HepG2 (cell line): Measurements from ENCODE around the gene UBQLN4. TPM values are rescaled to one million over a fixed set of nuclear protein-coding genes. Genes with fewer than 3 reads are reported as not detected.

Experiments
- ATAC-seq: fragments of 200-7000 bp; cut with Tn5 transposase; 3 replicates; pipeline ENCODE4 v1.9.1; 2020; ENCODE audit warnings: mild to moderate bottlenecking, moderate library complexity
- BruUV-seq: library from RNA; stranded (reverse); fragments of 400-500 nt; replicated peaks from 2 replicates; lab custom pipeline; 2021; lab: Mats Ljungman, UMichigan
- CTCF ChIA-PET: fragments of 300-600 bp; formaldehyde crosslinking; extraction: SDS; loops from one replicate; lab custom pipeline; 2021; ENCODE audit warnings: low total read pairs, inconsistent platforms, low intra/inter-chr PET ratio; lab: Yijun Ruan, JAX
- POLR2A ChIA-PET: fragments of 350-600 bp; sonication (Branson Sonifier 250); formaldehyde crosslinking; loops from one replicate; lab custom pipeline; 2020; ENCODE audit warnings: antibody characterized with exemption, inconsistent platforms; lab: Yijun Ruan, JAX
- DNase-seq: peaks from one replicate; pipeline ENCODE4 v3.0.0-alpha.2; 2015; ENCODE audit warnings: low spot score
- FAIRE-seq: peaks from 3 replicates; lab custom pipeline; 2011; peaks lifted over from hg19 to GRCh38; lab: Jason Lieb, UNC
- H2AFZ ChIP-seq: one replicate; pipeline ENCODE4 v1.6.1; 2011; ENCODE audit warnings: low read length, inconsistent platforms
- H3K27ac ChIP-seq: fragments of 300-600 bp; 3 replicates; pipeline ENCODE4 v1.8.0; 2011; ENCODE audit warnings: mixed run types, mild to moderate bottlenecking, mixed read lengths, low read length, inconsistent platforms; ENCODE audit not compliant: insufficient read depth; ENCODE audit errors: extremely low read length
- H3K27me3 ChIP-seq, 2 experiments: fragments of 200-600 bp in 1 of 2; 2 replicates in 1 of 2; 3 replicates in 1 of 2; pipeline versions ENCODE4 v1.6.0 to v1.8.0; 2011; ENCODE audit warnings: low read length in 2 of 2, mild to moderate bottlenecking in 2 of 2, moderate library complexity in 2 of 2, inconsistent platforms in 1 of 2; ENCODE audit not compliant: insufficient read depth in 2 of 2, control insufficient read depth in 1 of 2
- H3K36me3 ChIP-seq, 2 experiments: fragments of 200-600 bp in 1 of 2; replicated peaks in 1 of 2; 2 replicates in 1 of 2; 3 replicates in 1 of 2; pipeline versions ENCODE4 v1.5.1 to v1.8.0; 2011; ENCODE audit warnings: low read length in 2 of 2, inconsistent platforms in 1 of 2; ENCODE audit not compliant: insufficient read depth in 2 of 2, control insufficient read depth in 1 of 2
- H3K4me1 ChIP-seq: 2 replicates; pipeline ENCODE4 v1.5.1; 2012; ENCODE audit warnings: low read length, inconsistent platforms; ENCODE audit not compliant: insufficient read depth
- H3K4me2 ChIP-seq: 2 replicates; pipeline ENCODE4 v1.6.0; 2011; ENCODE audit warnings: low read depth, low read length, inconsistent platforms
- H3K4me3 ChIP-seq, 3 experiments: fragments of 200-600 bp in 1 of 3; sonication (generic), shearing (Covaris generic) in 1 of 3; replicated peaks in 1 of 3; 2 replicates each; pipeline ENCODE4 v1.5.1; 2011 to 2016; ENCODE audit warnings: low read length in 3 of 3, inconsistent platforms in 2 of 3, low read depth in 2 of 3, mild to moderate bottlenecking in 2 of 3, control low read depth in 1 of 3, mixed read lengths in 1 of 3; ENCODE audit not compliant: insufficient read depth in 1 of 3
- H3K79me2 ChIP-seq: one replicate; pipeline ENCODE4 v1.6.1; 2011; ENCODE audit warnings: low read length, inconsistent platforms; ENCODE audit not compliant: insufficient read depth
- H3K9ac ChIP-seq: 2 replicates; pipeline ENCODE4 v1.6.0; 2011; ENCODE audit warnings: mild to moderate bottlenecking, low read depth, low read length, inconsistent platforms; ENCODE audit not compliant: insufficient read depth
- H3K9me3 ChIP-seq: 2 replicates; pipeline ENCODE4 v1.5.1; 2012; ENCODE audit warnings: mild to moderate bottlenecking, low read length
- H4K20me1 ChIP-seq: 2 replicates; pipeline ENCODE4 v1.6.0; 2011; ENCODE audit warnings: inconsistent platforms, mild to moderate bottlenecking, low read length, moderate library complexity; ENCODE audit not compliant: insufficient read depth
- ESRRA ChIP-seq: sonication (generic); formaldehyde crosslinking; IDR thresholded peaks from 2 replicates; pipeline ENCODE4 v1.5.1; 2020; ENCODE audit warnings: mild to moderate bottlenecking, low read depth, missing genetic modification reagents
- HOMEZ ChIP-seq: IDR thresholded peaks from 2 replicates; pipeline ENCODE4 v1.6.1; 2016; ENCODE audit warnings: low read depth
- MLX ChIP-seq: IDR thresholded peaks from 2 replicates; pipeline ENCODE4 v1.6.1; 2016
- RBFOX2 ChIP-seq: fragments of 200-400 bp; formaldehyde crosslinking; IDR thresholded peaks from 2 replicates; pipeline ENCODE4 v1.6.1; 2017; ENCODE audit warnings: low read depth, mild to moderate bottlenecking, low read length
- SKI ChIP-seq: fragments of 450-650 bp; IDR thresholded peaks from one replicate; pipeline ENCODE4 v1.6.1; 2018; ENCODE audit warnings: mild to moderate bottlenecking; ENCODE audit not compliant: partially characterized antibody
- SRY ChIP-seq: sonication (generic); formaldehyde crosslinking; IDR thresholded peaks from 2 replicates; pipeline ENCODE4 v1.8.0; 2022; ENCODE audit warnings: mild to moderate bottlenecking, missing genetic modification reagents
- ZKSCAN5 ChIP-seq: sonication (generic); formaldehyde crosslinking; IDR thresholded peaks from 2 replicates; pipeline ENCODE4 v1.5.1; 2020; ENCODE audit warnings: mild to moderate bottlenecking, missing genetic modification reagents
- WGBS: methylation state at CpG from one replicate; pipeline ENCODE4 v1.1.6; 2017; ENCODE audit warnings: low lambda C conversion rate; 5-methylcytosine and 5-hydroxymethylcytosine counted together
- in situ Hi-C: cut with HindIII; loops from 2 replicates; pipeline ENCODE4 v1.10.0; 2017; ENCODE audit warnings: low pct_unique_long_range_greater_than_20kb; ENCODE audit not compliant: extremely low pct_ligation_motif_present
- intact Hi-C: fragments of 100-400 bp; cut with micrococcal nuclease; formaldehyde crosslinking; loops from one replicate; pipeline ENCODE4 v1.10.0; 2022; ENCODE audit not compliant: unreplicated experiment
- polyA plus RNA-seq, 8 experiments: library from polyadenylated mRNA; depleted of rRNA in 3 of 8; stranded (reverse) in 7 of 8; unstranded in 1 of 8; fragments of >200 nt; fragmentation: Illumina TruSeq in 4 of 8; extraction: Trizol in 4 of 8; gene quantifications; 2 replicates each; pipeline versions ENCODE4 v1.2.1 to v1.2.3, GENCODE V29; 2011 to 2016; ENCODE audit warnings: low read depth in 4 of 8, missing spikeins in 1 of 8, mixed read lengths in 1 of 8; ENCODE audit not compliant: insufficient read depth in 1 of 8
- total RNA-seq, 5 experiments: library from RNA; depleted of rRNA; stranded (reverse); fragments of >200 nt; fragmentation: Illumina TruSeq; extraction: Trizol; gene quantifications; 2 replicates each; pipeline ENCODE4 v1.2.3, GENCODE V29; 2016; ENCODE audit warnings: low read depth in 1 of 5

The UBQLN4 gene
- total and polyA plus RNA-seq, 2 of the 13 experiments (the other 11 are each of a cell fraction or from before 2014, with no cell fraction given): 31.5 to 39.8 TPM

- POLR2A ChIA-PET: no interaction called here
- TF ChIP-seq RBFOX2 (no peak), MLX (no peak), ZKSCAN5 (CRISPR knock-in tag) (no peak), ESRRA (CRISPR knock-in tag) (no peak)
- TF ChIP-seq, all 625 proteins: peak for 0
- FAIRE-seq (no peak), DNase-seq (no peak), ATAC-seq (no peak)
- H3K9ac ChIP-seq: no peak overlapping the region
- no peaks in the 10 kb centered on the region; a peak in 1 of 5 replicates for H3K27me3 ChIP-seq
- H4K20me1 ChIP-seq: peaks cover 2% of the 10 kb centered on the region; the same call in 1 of the 2 replicates
- no peak overlapping the region for H3K4me3 ChIP-seq
- in situ Hi-C loops: no loop called here
- intact Hi-C loops: no loop called here
- H3K36me3 ChIP-seq: peaks cover 5 to 14% of the 10 kb centered on the region in 2 experiments; a peak in 4 of 5 replicates
- CTCF ChIA-PET: no interaction called here
- H3K4me1 ChIP-seq: peaks cover 43% of the 10 kb centered on the region
- H3K9me3 ChIP-seq: no peaks in the 10 kb centered on the region
- WGBS: 99% methylated on average over 5 of the region's 5 CpGs
- no peak overlapping the region for H2AFZ ChIP-seq
- no peak overlapping the region for H3K27ac ChIP-seq
- no TSS peak for BruUV-seq
- H3K79me2 ChIP-seq: peaks cover 19% of the 10 kb centered on the region
- H3K4me2 ChIP-seq: peak overlapping the region; percentile 8; the same call in 1 of the 2 replicates
These were observed 25.1 kb upstream of the UBQLN4 start for GRCh38 chr1:156078728-156079127.

- H2AFZ ChIP-seq: no peak overlapping the region
- in situ Hi-C loops (no loop called here), intact Hi-C loops (no loop called here)
- H3K4me1 ChIP-seq: peaks cover 48% of the 10 kb centered on the region
- H3K27me3 ChIP-seq: no peaks in the 10 kb centered on the region
- H3K36me3 ChIP-seq: peaks cover 5 to 14% of the 10 kb centered on the region in 2 experiments; a peak in 4 of 5 replicates
- no TSS peak for BruUV-seq
- TF ChIP-seq SRY (CRISPR knock-in tag) (no peak), HOMEZ (CRISPR knock-in tag) (no peak), SKI (no peak), ZKSCAN5 (CRISPR knock-in tag) (no peak)
- DNase-seq (no peak), ATAC-seq (no peak), FAIRE-seq (no peak)
- H3K9me3 ChIP-seq: no peaks in the 10 kb centered on the region
- H3K27ac ChIP-seq: no peak overlapping the region
- WGBS: 94% methylated on average over 7 of the region's 19 CpGs
- no peak overlapping the region for H3K4me3 ChIP-seq
- peaks cover 17% of the 10 kb centered on the region for H3K79me2 ChIP-seq
- H3K4me2 ChIP-seq: no peak overlapping the region
- ChIA-PET POLR2A (no interaction called here), CTCF (no interaction called here)
- no peak overlapping the region for H3K9ac ChIP-seq
- H4K20me1 ChIP-seq: peaks cover 2% of the 10 kb centered on the region; the same call in 1 of the 2 replicates
These were observed 23.8 kb upstream of the UBQLN4 start for GRCh38 chr1:156077430-156077760.
